CD8-positive, alpha-beta memory T cell (primary cell): ENCODE measurements around the gene WHRN. TPM values are rescaled to one million over a fixed set of nuclear protein-coding genes. Genes with fewer than 3 reads are reported as not detected.

Experiments
- CTCF ChIA-PET: fragments of 350-600 bp; sonication (Branson Sonifier 250); formaldehyde crosslinking; loops from one replicate; lab custom pipeline; 2021; ENCODE audit warnings: antibody characterized with exemption; lab: Charles Lee
- POLR2A ChIA-PET: fragments of 350-600 bp; sonication (Branson Sonifier 250); formaldehyde crosslinking; loops from one replicate; lab custom pipeline; 2021; ENCODE audit warnings: antibody characterized with exemption; lab: Charles Lee
- DNase-seq, 5 donors: peaks; one replicate each; pipeline versions ENCODE4 v3.0.0 to v3.0.0-alpha.2; 2020 to 2022; ENCODE audit warnings: mixed read lengths in 1 of 5
- H3K27ac ChIP-seq: one replicate; pipeline ENCODE4 v1.7.0; 2013; ENCODE audit warnings: low read depth, mild to moderate bottlenecking, low read length, moderate library complexity
- H3K27me3 ChIP-seq: 2 replicates; pipeline ENCODE4 v1.7.0; 2013; ENCODE audit warnings: low read length, mild to moderate bottlenecking; ENCODE audit not compliant: insufficient read depth, poor library complexity, severe bottlenecking
- H3K36me3 ChIP-seq: 2 replicates; pipeline ENCODE4 v1.7.0; 2013; ENCODE audit warnings: mild to moderate bottlenecking, low read length, moderate library complexity; ENCODE audit not compliant: insufficient read depth
- H3K4me1 ChIP-seq: 2 replicates; pipeline ENCODE4 v1.7.0; 2013; ENCODE audit warnings: mild to moderate bottlenecking, low read length, moderate library complexity; ENCODE audit not compliant: insufficient read depth
- H3K4me3 ChIP-seq: 2 replicates; pipeline ENCODE4 v1.7.0; 2013; ENCODE audit warnings: mild to moderate bottlenecking, low read length
- H3K9me3 ChIP-seq: 2 replicates; pipeline ENCODE4 v1.7.0; 2013; ENCODE audit warnings: mild to moderate bottlenecking, low read length
- H3K27ac Mint-ChIP-seq, 8 donors: one replicate each; pipeline ENCODE4 v1.8.0; 2020 to 2021; ENCODE audit warnings: mixed read lengths in 8 of 8, mild to moderate bottlenecking in 6 of 8, inconsistent platforms in 3 of 8, moderate library complexity in 3 of 8
- H3K27me3 Mint-ChIP-seq, 2 donors: one replicate each; pipeline ENCODE4 v1.8.0; 2020 to 2021; ENCODE audit warnings: mixed read lengths in 2 of 2, mild to moderate bottlenecking in 1 of 2, moderate library complexity in 1 of 2
- H3K36me3 Mint-ChIP-seq, 3 donors: one replicate each; pipeline ENCODE4 v1.8.0; 2020 to 2021; ENCODE audit warnings: mixed read lengths in 3 of 3, inconsistent platforms in 1 of 3, mild to moderate bottlenecking in 1 of 3
- H3K4me1 Mint-ChIP-seq, 3 donors: one replicate each; pipeline ENCODE4 v1.8.0; 2020 to 2021; ENCODE audit warnings: mixed read lengths in 3 of 3, inconsistent platforms in 1 of 3, mild to moderate bottlenecking in 1 of 3
- H3K4me3 Mint-ChIP-seq, 7 donors: one replicate each; pipeline ENCODE4 v1.8.0; 2020 to 2021; ENCODE audit warnings: mixed read lengths in 7 of 7, mild to moderate bottlenecking in 6 of 7, moderate library complexity in 4 of 7, inconsistent platforms in 2 of 7
- H3K9me3 Mint-ChIP-seq, 5 donors: one replicate each; pipeline ENCODE4 v1.8.0; 2020 to 2022; ENCODE audit warnings: mixed read lengths in 5 of 5, mild to moderate bottlenecking in 3 of 5, moderate library complexity in 2 of 5, inconsistent platforms in 1 of 5
- polyA plus RNA-seq: library from polyadenylated mRNA; unstranded; fragments of 300-500 nt; fragmentation: Illumina TruSeq; gene quantifications from one replicate; pipeline ENCODE4 v1.2.3, GENCODE V29; 2021
- total RNA-seq, 2 experiments: library from RNA; stranded (reverse); gene quantifications; one replicate each; pipeline ENCODE4 v1.2.3, GENCODE V29; 2021

The WHRN gene
- total and polyA plus RNA-seq, 3 experiments from 2014 or later: 5.5 to 9.0 (median 8.6) TPM

GRCh38 chr9:114405294-114406034 is 99.8 kb downstream of the WHRN start:
- peak; percentile 67 to 85 (median 72) for DNase-seq
- Mint-ChIP-seq H3K27ac (peak overlapping the region in 5 of 8 donors; percentile 0 to 83 (median 20)), H3K36me3 (peaks cover 0 to 4% (median 0%) of the 10 kb centered on the region in 3 donors), H3K9me3 (peaks cover 0 to 2% (median 0%) of the 10 kb centered on the region in 5 donors), H3K27me3 (no peaks in the 10 kb centered on the region), H3K4me1 (peaks cover 5 to 6% (median 6%) of the 10 kb centered on the region in 3 donors), H3K4me3 (no peak overlapping the region)
- no peaks in the 10 kb centered on the region for H3K27me3 ChIP-seq
- H3K4me3 ChIP-seq: no peak overlapping the region
- ChIA-PET POLR2A (interaction anchor here (0.6 to 1.6 kb wide), 4 partner anchors 18 to 248 kb away, joined by 3 to 11 read pairs (median 4); partner anchors contain the start of gene AKNA), CTCF (interaction anchor here (0.6 to 5.3 kb wide), 57 partner anchors 8 to 604 kb away, joined by 3 to 119 read pairs (median 4); partner anchors contain the start of genes AKNA and TEX53)
- H3K36me3 ChIP-seq: no peaks in the 10 kb centered on the region
- no peak overlapping the region for H3K27ac ChIP-seq
- peaks cover 8% of the 10 kb centered on the region for H3K4me1 ChIP-seq
- no peaks in the 10 kb centered on the region for H3K9me3 ChIP-seq

- ChIA-PET CTCF (interaction anchor here (1.0 to 5.3 kb wide), 22 partner anchors 14 to 514 kb away, joined by 3 to 119 read pairs (median 8); partner anchors contain the start of gene AKNA), POLR2A (interaction anchor here (0.6 kb wide), 1 partner anchor 188 kb away, joined by 3 read pairs; no protein-coding TSS in a partner anchor)
- Histone ChIP-seq H3K4me1 (peaks cover 8% of the 10 kb centered on the region), H3K27me3 (no peaks in the 10 kb centered on the region), H3K9me3 (no peaks in the 10 kb centered on the region), H3K36me3 (no peaks in the 10 kb centered on the region), H3K27ac (no peak overlapping the region), H3K4me3 (no peak overlapping the region)
- Mint-ChIP-seq H3K27ac (no peak overlapping the region), H3K27me3 (no peaks in the 10 kb centered on the region), H3K36me3 (peaks cover 0 to 4% (median 0%) of the 10 kb centered on the region in 3 donors), H3K4me3 (no peak overlapping the region), H3K9me3 (peaks cover 0 to under 1% (median 0%) of the 10 kb centered on the region in 5 donors), H3K4me1 (peaks cover 5 to 6% (median 6%) of the 10 kb centered on the region in 3 donors)
- no peak for DNase-seq
These were observed 100.7 kb downstream of the WHRN start for GRCh38 chr9:114404531-114404930.

GRCh38 chr9:114403153-114403756 is 102.0 kb downstream of the WHRN start:
- ChIA-PET POLR2A (interaction anchor here (0.5 to 0.6 kb wide), 2 partner anchors 38 to 68 kb away, joined by 3 to 8 read pairs; no protein-coding TSS in a partner anchor), CTCF (interaction anchor here (0.9 to 5.0 kb wide), 10 partner anchors 12 to 251 kb away, joined by 3 to 26 read pairs (median 4); no protein-coding TSS in a partner anchor)
- Mint-ChIP-seq H3K4me1 (peaks cover 5 to 6% (median 6%) of the 10 kb centered on the region in 3 donors), H3K36me3 (peaks cover 0 to 5% (median 0%) of the 10 kb centered on the region in 3 donors), H3K9me3 (no peaks in the 10 kb centered on the region), H3K27me3 (no peaks in the 10 kb centered on the region), H3K4me3 (no peak overlapping the region), H3K27ac (no peak overlapping the region)
- no peaks in the 10 kb centered on the region for H3K27me3 ChIP-seq
- H3K4me3 ChIP-seq: no peak overlapping the region
- no peak overlapping the region for H3K27ac ChIP-seq
- H3K4me1 ChIP-seq: peaks cover 8% of the 10 kb centered on the region
- H3K36me3 ChIP-seq: no peaks in the 10 kb centered on the region
- no peaks in the 10 kb centered on the region for H3K9me3 ChIP-seq
- no peak for DNase-seq

- H3K9me3 ChIP-seq: no peaks in the 10 kb centered on the region
- POLR2A ChIA-PET: no interaction called here
These were observed 103.9 kb downstream of the WHRN start for GRCh38 chr9:114401344-114401743.

GRCh38 chr9:114400772-114401171 is 104.5 kb downstream of the WHRN start:
- peaks cover 0 to 18% (median 2%) of the 10 kb centered on the region in 3 donors for H3K36me3 Mint-ChIP-seq
- H3K4me3 Mint-ChIP-seq: no peak overlapping the region
- peaks cover 0 to 2% of the 10 kb centered on the region in 2 donors for H3K27me3 Mint-ChIP-seq
- peak overlapping the region in 2 of 8 donors; percentile 32 to 60 for H3K27ac Mint-ChIP-seq
- Histone ChIP-seq H3K9me3 (no peaks in the 10 kb centered on the region), H3K27ac (no peak overlapping the region), H3K4me1 (peaks cover 23% of the 10 kb centered on the region), H3K36me3 (no peaks in the 10 kb centered on the region), H3K27me3 (no peaks in the 10 kb centered on the region), H3K4me3 (no peak overlapping the region)
- H3K4me1 Mint-ChIP-seq: peaks cover 22 to 26% (median 25%) of the 10 kb centered on the region in 3 donors
- ChIA-PET CTCF (interaction anchor here (1.0 to 2.0 kb wide), 2 partner anchors 13 to 253 kb away, joined by 3 to 9 read pairs; partner anchors contain the start of gene AKNA), POLR2A (no interaction called here)
- DNase-seq: no peak
- H3K9me3 Mint-ChIP-seq: no peaks in the 10 kb centered on the region

More at GRCh38 chr9:114401344-114401743, 103.9 kb downstream of the WHRN start:
- DNase-seq: no peak
- Histone ChIP-seq H3K4me3 (no peak overlapping the region), H3K27ac (no peak overlapping the region), H3K4me1 (peaks cover 20% of the 10 kb centered on the region), H3K27me3 (no peaks in the 10 kb centered on the region), H3K36me3 (no peaks in the 10 kb centered on the region)
- peaks cover 0 to 14% (median 2%) of the 10 kb centered on the region in 3 donors for H3K36me3 Mint-ChIP-seq
- H3K27me3 Mint-ChIP-seq: peaks cover 0 to 2% of the 10 kb centered on the region in 2 donors
- H3K9me3 Mint-ChIP-seq: no peaks in the 10 kb centered on the region
- H3K27ac Mint-ChIP-seq: peak overlapping the region in 1 of 8 donors; percentile 39
- H3K4me1 Mint-ChIP-seq: peaks cover 16 to 21% (median 20%) of the 10 kb centered on the region in 3 donors
- H3K4me3 Mint-ChIP-seq: no peak overlapping the region
- CTCF ChIA-PET: interaction anchor here (1.0 to 3.0 kb wide), 2 partner anchors 13 to 252 kb away, joined by 3 to 12 read pairs; partner anchors contain the start of gene AKNA

- no peak overlapping the region for H3K27ac ChIP-seq
- peaks cover 0 to 21% (median 2%) of the 10 kb centered on the region in 3 donors for H3K36me3 Mint-ChIP-seq
- H3K9me3 ChIP-seq: no peaks in the 10 kb centered on the region
- no peak for DNase-seq
- H3K27me3 ChIP-seq: no peaks in the 10 kb centered on the region
- H3K4me3 Mint-ChIP-seq: peak overlapping the region in 1 of 7 donors; percentile 42
- peaks cover 23% of the 10 kb centered on the region for H3K4me1 ChIP-seq
- H3K36me3 ChIP-seq: no peaks in the 10 kb centered on the region
- POLR2A ChIA-PET: interaction anchor here (0.6 kb wide), 1 partner anchor 27 kb away, joined by 3 read pairs; no protein-coding TSS in a partner anchor
- H3K4me3 ChIP-seq: no peak overlapping the region
- peaks cover 0 to 2% of the 10 kb centered on the region in 2 donors for H3K27me3 Mint-ChIP-seq
- H3K4me1 Mint-ChIP-seq: peaks cover 22 to 26% (median 25%) of the 10 kb centered on the region in 3 donors
- H3K9me3 Mint-ChIP-seq: no peaks in the 10 kb centered on the region
- H3K27ac Mint-ChIP-seq: peak overlapping the region in 3 of 8 donors; percentile 55 to 74 (median 60)
- CTCF ChIA-PET: interaction anchor here (0.9 to 2.0 kb wide), 2 partner anchors 10 to 254 kb away, joined by 3 to 9 read pairs; no protein-coding TSS in a partner anchor
These were observed 105.1 kb downstream of the WHRN start for GRCh38 chr9:114400219-114400618.

GRCh38 chr9:114399381-114399780 is 105.9 kb downstream of the WHRN start:
- H3K4me3 Mint-ChIP-seq: peak overlapping the region in 5 of 7 donors; percentile 18 to 99 (median 44)
- peaks cover 31% of the 10 kb centered on the region for H3K4me1 ChIP-seq
- H3K9me3 Mint-ChIP-seq: no peaks in the 10 kb centered on the region
- POLR2A ChIA-PET: interaction anchor here (0.6 kb wide), 3 partner anchors 13 to 989 kb away, joined by 3 to 6 read pairs (median 4); partner anchors contain the start of genes C9orf43 and POLE3
- peaks cover 29 to 35% (median 33%) of the 10 kb centered on the region in 3 donors for H3K4me1 Mint-ChIP-seq
- DNase-seq: no peak
- peaks cover 0 to 2% of the 10 kb centered on the region in 2 donors for H3K27me3 Mint-ChIP-seq
- H3K4me3 ChIP-seq: no peak overlapping the region
- peak overlapping the region in 5 of 8 donors; percentile 12 to 95 (median 51) for H3K27ac Mint-ChIP-seq
- no peaks in the 10 kb centered on the region for H3K36me3 ChIP-seq
- CTCF ChIA-PET: interaction anchor here (0.9 to 4.9 kb wide), 5 partner anchors 9 to 255 kb away, joined by 3 to 50 read pairs (median 4); partner anchors contain the start of gene AKNA
- no peaks in the 10 kb centered on the region for H3K27me3 ChIP-seq
- peaks cover 0 to 29% (median 2%) of the 10 kb centered on the region in 3 donors for H3K36me3 Mint-ChIP-seq
- no peak overlapping the region for H3K27ac ChIP-seq
- H3K9me3 ChIP-seq: no peaks in the 10 kb centered on the region
